Mucosa of descending colon (tissue), 3 donors: ENCODE results near the gene ECHDC3. TPM values are rescaled to one million over a fixed set of nuclear protein-coding genes. Genes with fewer than 3 reads are reported as not detected.

Experiments used
- ATAC-seq: fragments of 200-7000 bp; cut with Tn5 transposase; one replicate; pipeline ENCODE4 v1.9.1; 2020; ENCODE audit warnings: mild to moderate bottlenecking, moderate library complexity
- DNase-seq, 3 donors: peaks; one replicate each; pipeline ENCODE4 v3.0.0-alpha.2; 2020
- H3K36me3 ChIP-seq: fragments of 200-600 bp; one replicate; pipeline ENCODE4 v1.8.0; 2021; ENCODE audit warnings: low read depth, mild to moderate bottlenecking
- H3K4me1 ChIP-seq: fragments of 200-600 bp; one replicate; pipeline ENCODE4 v1.8.0; 2021; ENCODE audit warnings: low read depth, mild to moderate bottlenecking
- H3K4me3 ChIP-seq: fragments of 200-600 bp; one replicate; pipeline ENCODE4 v1.8.0; 2021; ENCODE audit warnings: mild to moderate bottlenecking
- H3K9me3 ChIP-seq: fragments of 200-600 bp; one replicate; pipeline ENCODE4 v1.8.0; 2021; ENCODE audit warnings: mild to moderate bottlenecking
- intact Hi-C, 2 donors: fragments of 100-400 bp; cut with DNase I in 1 of 2; cut with micrococcal nuclease in 1 of 2; formaldehyde crosslinking; loops; one replicate each; pipeline versions ENCODE4 v1.11.0 to v1.11.1; 2022; cut with DNase I, micrococcal nuclease
- total RNA-seq, 3 donors: library from RNA; stranded (reverse); fragmentation: NEBNext Ultra II Directional in 2 of 3; extraction: Animal tissue kit (Norgen Biotek cat#: 25700) in 2 of 3; gene quantifications; one replicate each; pipeline versions ENCODE4 v1.2.1 to v1.2.4, GENCODE V29; 2021 to 2023
- TF ChIP-seq, protein P1 (sequence below): fragments of 200-600 bp; IDR thresholded peaks from one replicate; pipeline ENCODE4 v1.8.0; 2022; ENCODE audit warnings: antibody characterized with exemption, mild to moderate bottlenecking
- donor health status: DM: no; HTN: no; CAD: no; lungs with moderate emphysema.
- donor health status: DM: no; HTN: no; CAD: no.
- donor health status: DM: no; HTN: yes; CAD: no.

Gene ECHDC3
- total RNA-seq, 3 donors from 2014 or later: 0.43 to 9.4 (median 1.3) TPM

DNA sequence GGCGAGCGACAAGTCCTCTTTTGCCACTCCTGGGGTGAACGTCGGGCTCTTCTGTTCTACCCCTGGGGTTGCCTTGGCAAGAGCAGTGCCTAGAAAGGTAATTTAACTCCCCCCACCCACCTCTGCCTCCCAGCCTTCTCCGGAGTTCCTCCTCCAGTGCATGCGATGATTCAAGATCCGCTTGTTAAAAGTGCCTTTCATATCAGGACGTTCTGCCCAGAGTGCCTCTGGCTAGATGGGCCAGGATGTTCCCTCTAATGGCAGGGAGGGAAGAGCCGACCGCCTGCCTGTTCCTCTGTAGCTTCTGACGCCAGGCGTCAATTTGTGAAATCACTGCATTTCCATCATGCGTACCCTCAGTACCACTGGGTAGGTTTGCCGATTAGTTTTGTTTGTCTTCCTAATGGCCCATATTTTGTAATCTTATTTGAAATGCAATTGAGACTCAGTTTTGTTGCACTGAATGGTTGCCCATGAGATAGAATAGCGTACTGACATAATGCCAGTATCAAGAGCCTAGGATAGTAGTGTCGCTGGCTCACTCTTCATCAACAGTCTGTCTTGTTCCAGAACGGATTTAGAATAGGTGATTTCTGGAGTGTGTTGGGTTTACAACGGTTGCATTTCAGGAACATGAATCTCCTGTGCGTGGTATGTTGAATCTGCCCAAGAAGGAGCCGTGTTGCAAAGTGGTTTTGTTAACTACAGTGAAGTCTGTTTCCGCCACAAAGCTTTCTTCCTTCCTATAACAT is 13.5 kb downstream of the ECHDC3 start:
- H3K36me3 ChIP-seq: no peaks in the 10 kb centered on the region
- DNase-seq: no peak

DNA sequence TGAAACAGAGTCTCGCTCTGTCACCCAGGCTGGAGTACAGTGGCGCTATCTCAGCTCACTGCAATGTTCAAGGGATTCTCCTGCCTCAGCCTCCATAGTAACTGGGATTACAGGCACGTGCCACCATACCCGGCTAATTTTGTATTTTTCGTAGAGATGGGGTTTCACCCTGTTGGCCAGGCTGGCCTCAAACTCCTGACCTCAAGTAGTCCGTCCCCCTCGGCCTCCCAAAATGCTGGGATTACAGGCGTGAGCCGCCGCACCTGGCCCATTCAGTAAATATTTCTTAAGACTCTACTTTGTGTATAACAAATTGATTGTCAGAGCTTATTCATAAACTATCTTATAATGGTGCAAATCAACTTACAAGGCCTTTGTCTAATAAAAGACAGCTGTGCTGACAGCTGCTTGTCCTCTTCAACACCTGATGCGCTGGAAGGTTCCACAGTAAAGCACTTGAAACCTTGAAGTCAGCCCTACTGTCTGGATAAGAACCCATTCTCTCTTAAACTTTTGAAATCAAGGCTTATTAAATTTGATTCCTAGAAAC is 14.7 kb downstream of the ECHDC3 start:
- no peak for DNase-seq
- Histone ChIP-seq H3K36me3 (no peaks in the 10 kb centered on the region), H3K4me3 (no peak overlapping the region), H3K4me1 (peaks cover 10% of the 10 kb centered on the region), H3K9me3 (no peaks in the 10 kb centered on the region)
- TF ChIP-seq, protein P1, sequence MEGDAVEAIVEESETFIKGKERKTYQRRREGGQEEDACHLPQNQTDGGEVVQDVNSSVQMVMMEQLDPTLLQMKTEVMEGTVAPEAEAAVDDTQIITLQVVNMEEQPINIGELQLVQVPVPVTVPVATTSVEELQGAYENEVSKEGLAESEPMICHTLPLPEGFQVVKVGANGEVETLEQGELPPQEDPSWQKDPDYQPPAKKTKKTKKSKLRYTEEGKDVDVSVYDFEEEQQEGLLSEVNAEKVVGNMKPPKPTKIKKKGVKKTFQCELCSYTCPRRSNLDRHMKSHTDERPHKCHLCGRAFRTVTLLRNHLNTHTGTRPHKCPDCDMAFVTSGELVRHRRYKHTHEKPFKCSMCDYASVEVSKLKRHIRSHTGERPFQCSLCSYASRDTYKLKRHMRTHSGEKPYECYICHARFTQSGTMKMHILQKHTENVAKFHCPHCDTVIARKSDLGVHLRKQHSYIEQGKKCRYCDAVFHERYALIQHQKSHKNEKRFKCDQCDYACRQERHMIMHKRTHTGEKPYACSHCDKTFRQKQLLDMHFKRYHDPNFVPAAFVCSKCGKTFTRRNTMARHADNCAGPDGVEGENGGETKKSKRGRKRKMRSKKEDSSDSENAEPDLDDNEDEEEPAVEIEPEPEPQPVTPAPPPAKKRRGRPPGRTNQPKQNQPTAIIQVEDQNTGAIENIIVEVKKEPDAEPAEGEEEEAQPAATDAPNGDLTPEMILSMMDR: no peak
- intact Hi-C loops: loop anchor here in 1 of 2 donors (5.0 kb wide), 1 partner anchor 240 kb away; no protein-coding TSS in a partner anchor
- no peak for ATAC-seq

More for the DNA sequence above, 13.5 kb downstream of the ECHDC3 start:
- Histone ChIP-seq H3K4me1 (peaks cover 10% of the 10 kb centered on the region), H3K4me3 (no peak overlapping the region), H3K9me3 (no peaks in the 10 kb centered on the region)
- ATAC-seq: no peak
- intact Hi-C loops: loop anchor here in 1 of 2 donors (5.0 kb wide), 1 partner anchor 238 kb away; no protein-coding TSS in a partner anchor
- TF ChIP-seq, protein P1: no peak

DNA sequence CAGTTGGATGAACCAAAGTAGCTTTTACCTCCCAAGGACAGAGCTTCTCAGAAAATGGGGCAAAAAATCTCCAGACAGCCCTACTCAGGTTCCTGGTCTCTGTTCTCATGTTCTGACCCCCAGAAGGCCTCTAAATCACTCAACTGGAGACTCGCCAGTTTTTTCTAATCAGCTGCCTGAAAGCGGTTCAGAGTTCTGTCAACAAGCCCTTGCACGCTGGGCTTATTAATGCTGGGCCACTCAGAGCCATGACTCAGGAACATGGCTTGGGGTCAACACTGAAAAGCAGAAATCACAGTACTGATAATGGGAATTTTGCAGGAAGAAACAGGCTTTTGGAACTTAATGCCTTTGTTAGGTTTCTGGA is 15.3 kb downstream of the ECHDC3 start:
- ATAC-seq (peak; percentile 62), DNase-seq (peak in 1 of 3 donors; percentile 45)
- no peaks in the 10 kb centered on the region for H3K9me3 ChIP-seq
- intact Hi-C loops: loop anchor here in 1 of 2 donors (5.0 kb wide), 1 partner anchor 240 kb away; no protein-coding TSS in a partner anchor
- H3K4me1 ChIP-seq: peaks cover 10% of the 10 kb centered on the region
- TF ChIP-seq, protein P1: no peak
- no peak overlapping the region for H3K4me3 ChIP-seq
- no peaks in the 10 kb centered on the region for H3K36me3 ChIP-seq

DNA sequence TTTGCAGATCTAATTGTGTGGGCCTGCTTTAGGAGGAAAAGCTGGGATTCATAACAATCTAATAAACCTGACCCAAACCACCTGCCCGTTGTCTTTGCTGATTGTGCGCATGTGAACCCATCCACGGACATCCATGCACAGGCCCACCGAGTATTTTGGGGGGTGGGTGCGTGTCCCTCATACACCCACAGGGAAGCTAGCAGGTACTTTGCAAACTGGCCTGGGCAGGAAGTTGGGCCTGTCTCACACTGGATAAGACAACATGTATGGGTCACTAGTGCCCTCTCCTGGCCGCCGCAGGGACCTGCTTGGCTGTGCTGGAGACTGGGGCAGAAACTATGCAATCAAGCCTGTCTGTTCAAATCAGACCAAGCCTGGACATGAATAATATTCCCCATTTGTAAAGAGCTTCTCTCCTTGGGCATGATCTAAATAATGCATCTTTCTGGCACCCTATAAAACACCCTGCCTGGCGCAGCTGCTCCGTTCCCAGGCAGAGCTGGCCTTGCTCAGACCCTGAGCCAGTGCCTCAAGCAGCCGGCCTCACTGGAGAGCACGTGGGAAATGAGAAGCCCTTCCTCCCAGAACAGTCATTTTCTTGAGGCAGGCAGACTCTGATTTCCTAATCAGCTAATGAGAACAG is 15.8 kb downstream of the ECHDC3 start:
- intact Hi-C loops: loop anchor here (1.0 to 5.0 kb wide), 2 partner anchors 241 to 243 kb away; no protein-coding TSS in a partner anchor
- H3K4me3 ChIP-seq: no peak overlapping the region
- H3K9me3 ChIP-seq: no peaks in the 10 kb centered on the region
- TF ChIP-seq, protein P1: peak; percentile 86
- ATAC-seq (peak; percentile 98), DNase-seq (peak; percentile 87 to 94 (median 92))
- H3K36me3 ChIP-seq: no peaks in the 10 kb centered on the region
- H3K4me1 ChIP-seq: peaks cover 10% of the 10 kb centered on the region

DNA sequence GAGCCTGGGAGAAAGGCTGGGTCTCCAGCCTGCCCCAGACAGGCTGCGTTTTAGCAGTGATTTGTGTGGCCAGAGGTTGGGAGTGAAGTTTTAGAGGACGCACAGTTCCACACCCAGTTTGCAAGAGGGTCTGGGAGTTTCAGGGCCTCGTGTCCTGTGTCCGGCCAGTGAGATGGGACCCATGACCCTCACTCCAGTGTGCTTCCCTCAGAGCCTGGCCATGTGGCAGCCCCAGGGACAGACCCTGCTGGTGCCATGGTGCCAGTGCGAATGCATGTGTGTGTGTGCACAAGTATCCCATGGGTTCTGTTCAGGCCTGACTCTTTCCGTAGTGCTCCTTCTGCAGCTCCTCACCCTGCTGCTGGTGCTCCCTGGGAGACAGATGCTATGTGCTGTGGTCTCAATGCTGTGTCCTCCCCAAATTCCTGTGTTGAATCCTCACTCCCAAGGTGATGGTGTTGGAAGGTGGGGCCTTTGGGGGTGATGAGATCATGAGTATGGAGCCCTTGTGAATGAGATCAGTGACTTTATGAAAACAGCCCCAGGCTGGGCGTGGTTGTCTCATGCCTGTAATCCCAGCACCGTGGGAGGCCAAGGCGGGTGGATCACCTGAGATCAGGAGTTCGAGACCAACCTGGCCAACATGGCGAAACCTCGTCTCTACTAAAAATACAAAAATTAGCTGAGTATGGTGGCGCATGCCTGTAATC is 16.5 kb downstream of the ECHDC3 start:
- no peak for ATAC-seq
- Histone ChIP-seq H3K4me3 (no peak overlapping the region), H3K36me3 (no peaks in the 10 kb centered on the region), H3K9me3 (no peaks in the 10 kb centered on the region), H3K4me1 (peaks cover 10% of the 10 kb centered on the region)
- DNase-seq: no peak
- intact Hi-C loops: loop anchor here (1.0 to 5.0 kb wide), 2 partner anchors 241 to 243 kb away; no protein-coding TSS in a partner anchor
- TF ChIP-seq, protein P1: no peak
